ENCODE measurements around the gene TSKU.
A peak's percentile ranks its signal among the peaks of the same experiment; 100 is the strongest.

- TF ChIP-seq CTCF (IDR thresholded peaks at IDR 0.05) (no peak), POLR2A (IDR thresholded peaks at IDR 0.05) (no peak), POLR2AphosphoS5 (IDR thresholded peaks at IDR 0.05; ENCODE audit: insufficient read depth in 1 of 2, low read depth in 1 of 2) (peak; percentile 42 to 63)
Observed at GRCh38 chr11:76770642-76771445, 12.3 kb upstream of the TSKU start.
